GM19239 (cell line): ENCODE measurements around the gene PRKRIP1.
"Not testable (repeated sequence)": the region's sequence is repeated elsewhere in the genome, so short reads cannot be mapped to it uniquely, and the experiment has no call there.

Experiments
- DNase-seq: peaks from one replicate; pipeline ENCODE4 v3.0.0; 2011; ENCODE audit warnings: low spot score; ENCODE audit not compliant: insufficient read length
- FAIRE-seq: peaks from 2 replicates; lab custom pipeline; 2011; peaks lifted over from hg19 to GRCh38; lab: Jason Lieb, UNC

Gene PRKRIP1

GRCh38 chr7:102395873-102396709 lies at the start of gene PRKRIP1:
PRKRIP1 (plus strand) TSS chr7:102396363; CDS start chr7:102396412, 49 bp downstream.
- peak; percentile 82 for DNase-seq
- FAIRE-seq: peak; percentile 90

GRCh38 chr7:102346983-102347382 lies 49.2 kb upstream of the PRKRIP1 start:
- not testable (repeated sequence) for FAIRE-seq, DNase-seq

- FAIRE-seq: not testable (repeated sequence)
Observed at GRCh38 chr7:102356344-102356743, 39.8 kb upstream of the PRKRIP1 start, which contains the start of gene SPDYE6. SPDYE6 (minus strand) TSS chr7:102356444; CDS start chr7:102356023, 421 bp downstream.

GRCh38 chr7:102363549-102364393 lies 32.4 kb upstream of the PRKRIP1 start:
- not testable (repeated sequence) for FAIRE-seq
- DNase-seq: peak; percentile 69

More at GRCh38 chr7:102356344-102356743, 39.8 kb upstream of the PRKRIP1 start, which contains the start of gene SPDYE6:
- not testable (repeated sequence) for DNase-seq

- not testable (repeated sequence) for FAIRE-seq, DNase-seq
Observed at GRCh38 chr7:102364394-102364886, 31.7 kb upstream of the PRKRIP1 start.

- FAIRE-seq, DNase-seq: not testable (repeated sequence)
Observed at GRCh38 chr7:102365390-102365789, 30.8 kb upstream of the PRKRIP1 start.

GRCh38 chr7:102370038-102370437 lies 26.1 kb upstream of the PRKRIP1 start:
- not testable (repeated sequence) for DNase-seq, FAIRE-seq

- FAIRE-seq, DNase-seq: not testable (repeated sequence)
Observed at GRCh38 chr7:102372796-102373195, 23.4 kb upstream of the PRKRIP1 start.

GRCh38 chr7:102376964-102377466 lies 19.1 kb upstream of the PRKRIP1 start:
- DNase-seq: no peak
- no peak for FAIRE-seq

GRCh38 chr7:102380837-102381236 lies 15.3 kb upstream of the PRKRIP1 start:
- not testable (repeated sequence) for DNase-seq, FAIRE-seq

GRCh38 chr7:102381696-102382425 lies 14.3 kb upstream of the PRKRIP1 start:
- FAIRE-seq: not testable (repeated sequence)

GRCh38 chr7:102387064-102387463 lies 9.1 kb upstream of the PRKRIP1 start:
- FAIRE-seq: no peak
- no peak for DNase-seq

More at GRCh38 chr7:102381696-102382425, 14.3 kb upstream of the PRKRIP1 start:
- not testable (repeated sequence) for DNase-seq

- FAIRE-seq (peak; percentile 51), DNase-seq (no peak)
Observed at GRCh38 chr7:102389810-102390209, 6.4 kb upstream of the PRKRIP1 start.

- DNase-seq: peak; percentile 48
- peak; percentile 64 for FAIRE-seq
Observed at GRCh38 chr7:102390697-102391484, 5.3 kb upstream of the PRKRIP1 start.

- no peak for FAIRE-seq
- no peak for DNase-seq
Observed at GRCh38 chr7:102392330-102392729, 3.8 kb upstream of the PRKRIP1 start.

- FAIRE-seq (no peak), DNase-seq (no peak)
Observed at GRCh38 chr7:102393467-102393866, 2.7 kb upstream of the PRKRIP1 start.

- DNase-seq: no peak
- FAIRE-seq: no peak
Observed at GRCh38 chr7:102395592-102395872, 631 bp upstream of the PRKRIP1 start.

GRCh38 chr7:102396710-102397019 lies 502 bp downstream of the PRKRIP1 start:
- DNase-seq (no peak), FAIRE-seq (peak; percentile 64)

GRCh38 chr7:102398543-102398942 lies 2.4 kb downstream of the PRKRIP1 start:
- DNase-seq: no peak
- FAIRE-seq: no peak
